NCI-H128 (cell line): ENCODE measurements around the gene CRTC3.
"Not testable (repeated sequence)": the region's sequence is repeated elsewhere in the genome, so short reads cannot be mapped to it uniquely, and the experiment has no call there.

ENCODE experiments used
- DNase-seq: peaks from one replicate; lab custom pipeline; 2025; ENCODE audit not compliant: unreplicated experiment; lab: John Stamatoyannopoulos, UW

CRTC3 gene

GRCh38 chr15:90618330-90619125 is 88.8 kb downstream of the CRTC3 start:
- DNase-seq = no peak

- DNase-seq = no peak
Measured at GRCh38 chr15:90619468-90619867, 89.7 kb downstream of the CRTC3 start.

- no peak for DNase-seq
Measured at GRCh38 chr15:90619939-90620338, 90.2 kb downstream of the CRTC3 start.

- DNase-seq = no peak
Measured at GRCh38 chr15:90620379-90621067, 90.8 kb downstream of the CRTC3 start.

- DNase-seq = no peak
Measured at GRCh38 chr15:90623854-90624253, 94.1 kb downstream of the CRTC3 start.

- DNase-seq = no peak
Measured at GRCh38 chr15:90624278-90624981, 94.7 kb downstream of the CRTC3 start.

GRCh38 chr15:90625037-90625436 is 95.3 kb downstream of the CRTC3 start:
- no peak for DNase-seq

GRCh38 chr15:90629217-90629616 is 99.5 kb downstream of the CRTC3 start:
- no peak for DNase-seq

GRCh38 chr15:90633360-90633759 is 103.6 kb downstream of the CRTC3 start:
- no peak for DNase-seq

GRCh38 chr15:90636993-90637392 is 107.3 kb downstream of the CRTC3 start:
- DNase-seq = not testable (repeated sequence)

GRCh38 chr15:90637693-90638092 is 108.0 kb downstream of the CRTC3 start:
- no peak for DNase-seq

- no peak for DNase-seq
Measured at GRCh38 chr15:90638201-90638691, 108.5 kb downstream of the CRTC3 start.

- no peak for DNase-seq
Measured at GRCh38 chr15:90638963-90639362, 109.2 kb downstream of the CRTC3 start.

- no peak for DNase-seq
Measured at GRCh38 chr15:90640862-90641261, 111.1 kb downstream of the CRTC3 start.

GRCh38 chr15:90641581-90642463 is 112.1 kb downstream of the CRTC3 start:
- DNase-seq = no peak

- no peak for DNase-seq
Measured at GRCh38 chr15:90642464-90643300, 113.0 kb downstream of the CRTC3 start.

GRCh38 chr15:90643301-90643632 is 113.5 kb downstream of the CRTC3 start:
- no peak for DNase-seq

GRCh38 chr15:90644526-90644925 is 114.8 kb downstream of the CRTC3 start:
- DNase-seq = no peak

GRCh38 chr15:90644952-90645725 is 115.4 kb downstream of the CRTC3 start:
- no peak for DNase-seq
